SK-N-SH (cell line): ENCODE results near the gene UCP2. TPM values are rescaled to one million over a fixed set of nuclear protein-coding genes. Genes with fewer than 3 reads are reported as not detected.
"Not testable (repeated sequence)": the region's sequence is repeated elsewhere in the genome, so short reads cannot be mapped to it uniquely, and the experiment has no call there.

Experiments used
- CTCF ChIA-PET: fragments of 300-600, 350-600 bp; formaldehyde crosslinking; extraction: SDS; loops from one replicate; lab custom pipeline; 2021; lab: Yijun Ruan, JAX
- POLR2A ChIA-PET: fragments of 350-600 bp; sonication (Branson Sonifier 250); formaldehyde crosslinking; extraction: SDS; loops from one replicate; lab custom pipeline; 2020; ENCODE audit warnings: antibody characterized with exemption, inconsistent platforms; lab: Yijun Ruan, JAX
- DNase-seq: peaks from one replicate; pipeline ENCODE4 v3.0.0; 2012
- H2AFZ ChIP-seq: fragments of 200-600 bp; sonication (generic); 2 replicates; pipeline ENCODE4 v1.8.1; 2016; ENCODE audit warnings: antibody characterized with exemption, mild to moderate bottlenecking, low read depth
- H3F3A ChIP-seq: fragments of 200-600 bp; sonication (generic); replicated peaks from 2 replicates; pipeline ENCODE3; 2016; ENCODE audit warnings: antibody characterized with exemption, mild to moderate bottlenecking; ENCODE audit not compliant: insufficient read depth
- H3K27ac ChIP-seq, 2 experiments: fragments of 200-500 bp in 1 of 2; fragments of 200-600 bp in 1 of 2; sonication (Bioruptor generic) in 1 of 2; sonication (generic), shearing (Covaris generic) in 1 of 2; 2 replicates each; pipeline versions ENCODE4 v1.5.1 to v1.6.1; 2014 to 2016; ENCODE audit warnings: low read depth in 2 of 2, inconsistent platforms in 1 of 2, low read length in 1 of 2, mild to moderate bottlenecking in 1 of 2, mixed read lengths in 1 of 2
- H3K27me3 ChIP-seq: fragments of 200-600 bp; sonication (generic), shearing (Covaris generic); 2 replicates; pipeline ENCODE4 v1.6.1; 2016; ENCODE audit warnings: mixed run types; ENCODE audit not compliant: insufficient read depth
- H3K36me3 ChIP-seq, 2 experiments: fragments of 200-500 bp in 1 of 2; fragments of 200-600 bp in 1 of 2; sonication (Bioruptor generic) in 1 of 2; sonication (generic) in 1 of 2; replicated peaks in 1 of 2; 2 replicates each; pipeline versions ENCODE3 to v1.5.1; 2014 to 2016; ENCODE audit warnings: low read length in 1 of 2, mild to moderate bottlenecking in 1 of 2; ENCODE audit not compliant: insufficient read depth in 2 of 2, control insufficient read depth in 1 of 2
- H3K4me1 ChIP-seq, 2 experiments: fragments of 200-500 bp in 1 of 2; fragments of 200-600 bp in 1 of 2; sonication (Bioruptor generic) in 1 of 2; sonication (generic), shearing (Covaris generic) in 1 of 2; 2 replicates each; pipeline versions ENCODE4 v1.5.1 to v1.6.1; 2014 to 2016; ENCODE audit warnings: low read depth in 1 of 2, low read length in 1 of 2, mixed run types in 1 of 2; ENCODE audit not compliant: insufficient read depth in 2 of 2, control insufficient read depth in 1 of 2
- H3K4me2 ChIP-seq: fragments of 200-600 bp; sonication (generic), shearing (Covaris generic); 2 replicates; pipeline ENCODE4 v1.6.1; 2017; ENCODE audit warnings: mixed run types
- H3K4me3 ChIP-seq, 2 experiments: fragments of 200-500 bp in 1 of 2; fragments of 200-600 bp in 1 of 2; sonication (Bioruptor generic) in 1 of 2; sonication (generic), shearing (Covaris generic) in 1 of 2; 2 replicates each; pipeline versions ENCODE4 v1.5.1 to v1.8.1; 2014 to 2016; ENCODE audit warnings: low read depth in 2 of 2, inconsistent platforms in 1 of 2, low read length in 1 of 2, mild to moderate bottlenecking in 1 of 2, mixed read lengths in 1 of 2, moderate library complexity in 1 of 2
- H3K79me2 ChIP-seq: fragments of 200-600 bp; sonication (generic); 2 replicates; pipeline ENCODE4 v1.8.1; 2017; ENCODE audit warnings: mild to moderate bottlenecking; ENCODE audit not compliant: insufficient read depth
- H3K9ac ChIP-seq: fragments of 200-600 bp; sonication (generic); 2 replicates; pipeline ENCODE4 v1.6.1; 2017; ENCODE audit warnings: mixed run types
- H3K9me2 ChIP-seq: fragments of 200-600 bp; sonication (generic); 2 replicates; pipeline ENCODE4 v1.6.1; 2017; ENCODE audit warnings: mixed run types
- H3K9me3 ChIP-seq: fragments of 200-600 bp; sonication (generic); 2 replicates; pipeline ENCODE4 v1.6.1; 2017; ENCODE audit warnings: mixed run types, mild to moderate bottlenecking, moderate library complexity
- H4K20me1 ChIP-seq: fragments of 200-600 bp; sonication (generic); 2 replicates; pipeline ENCODE4 v1.6.1; 2017; ENCODE audit warnings: mild to moderate bottlenecking, mixed run types; ENCODE audit not compliant: insufficient read depth
- MEF2A ChIP-seq: IDR thresholded peaks from 2 replicates; pipeline ENCODE4 v1.4.0; 2012; ENCODE audit warnings: low read depth, borderline replicate concordance
- NRF1 ChIP-seq: IDR thresholded peaks from 2 replicates; pipeline ENCODE4 v1.6.1; 2012; ENCODE audit warnings: low read depth, mild to moderate bottlenecking, low read length
- RAD21 ChIP-seq: IDR thresholded peaks from 2 replicates; pipeline ENCODE4 v1.6.1; 2012; ENCODE audit warnings: mild to moderate bottlenecking, low read length
- RFX5 ChIP-seq: IDR thresholded peaks from 2 replicates; pipeline ENCODE4 v1.6.1; 2012; ENCODE audit warnings: mild to moderate bottlenecking, improper control_type of control experiment, low read length
- SMC3 ChIP-seq: IDR thresholded peaks from 2 replicates; pipeline ENCODE4 v1.6.1; 2012; ENCODE audit warnings: low read depth, low read length, improper control_type of control experiment
- TEAD4 ChIP-seq: IDR thresholded peaks from 2 replicates; pipeline ENCODE4 v1.4.0; 2012; ENCODE audit warnings: mild to moderate bottlenecking, borderline replicate concordance; ENCODE audit not compliant: insufficient read depth
- WGBS: methylation state at CpG from one replicate; pipeline ENCODE4 v1.1.6; 2017; ENCODE audit warnings: low lambda C conversion rate; 5-methylcytosine and 5-hydroxymethylcytosine counted together
- polyA plus RNA-seq, 3 experiments: library from polyadenylated mRNA; depleted of rRNA; stranded (reverse); fragments of >200 nt; gene quantifications; 2 replicates each; pipeline ENCODE4 v1.2.3, GENCODE V29; 2012
- TF ChIP-seq, protein P1 (sequence below): fragments of 150-350 bp; IDR thresholded peaks from 2 replicates; pipeline ENCODE4 v1.6.1; 2017; ENCODE audit warnings: antibody characterized with exemption, low read length, low read depth, borderline replicate concordance
- TF ChIP-seq, protein P2 (sequence below): IDR thresholded peaks from 2 replicates; pipeline ENCODE4 v1.4.0; 2012; ENCODE audit warnings: low read depth, borderline replicate concordance

The UCP2 gene
- polyA plus RNA-seq, 1 of the 3 experiments (the other 2 are of a cell fraction) = 36.0 TPM

GRCh38 chr11:73988227-73988626 lies 5.6 kb upstream of the UCP2 start:
- Histone ChIP-seq H3K9me2 (no peaks in the 10 kb centered on the region), H3F3A (no peaks in the 10 kb centered on the region), H4K20me1 (no peaks in the 10 kb centered on the region), H3K4me1 (peaks cover 7 to 8% of the 10 kb centered on the region in 2 experiments; a peak in 2 of 4 replicates), H2AFZ (no peak overlapping the region), H3K9me3 (no peaks in the 10 kb centered on the region), H3K4me2 (no peak overlapping the region), H3K27me3 (no peaks in the 10 kb centered on the region), H3K27ac (no peak overlapping the region), H3K9ac (no peak overlapping the region), H3K4me3 (no peak overlapping the region), H3K36me3 (no peaks in the 10 kb centered on the region), H3K79me2 (no peaks in the 10 kb centered on the region)
- CTCF ChIA-PET = interaction anchor here (0.8 kb wide), 1 partner anchor 9 kb away, joined by 4 read pairs; no protein-coding TSS in a partner anchor
- DNase-seq = no peak
- TF ChIP-seq, protein P1, sequence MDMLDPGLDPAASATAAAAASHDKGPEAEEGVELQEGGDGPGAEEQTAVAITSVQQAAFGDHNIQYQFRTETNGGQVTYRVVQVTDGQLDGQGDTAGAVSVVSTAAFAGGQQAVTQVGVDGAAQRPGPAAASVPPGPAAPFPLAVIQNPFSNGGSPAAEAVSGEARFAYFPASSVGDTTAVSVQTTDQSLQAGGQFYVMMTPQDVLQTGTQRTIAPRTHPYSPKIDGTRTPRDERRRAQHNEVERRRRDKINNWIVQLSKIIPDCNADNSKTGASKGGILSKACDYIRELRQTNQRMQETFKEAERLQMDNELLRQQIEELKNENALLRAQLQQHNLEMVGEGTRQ = no peak
- TF ChIP-seq SMC3 (no peak), RFX5 (no peak), MEF2A (no peak), TEAD4 (no peak), RAD21 (no peak), NRF1 (no peak)
- TF ChIP-seq, protein P2, sequence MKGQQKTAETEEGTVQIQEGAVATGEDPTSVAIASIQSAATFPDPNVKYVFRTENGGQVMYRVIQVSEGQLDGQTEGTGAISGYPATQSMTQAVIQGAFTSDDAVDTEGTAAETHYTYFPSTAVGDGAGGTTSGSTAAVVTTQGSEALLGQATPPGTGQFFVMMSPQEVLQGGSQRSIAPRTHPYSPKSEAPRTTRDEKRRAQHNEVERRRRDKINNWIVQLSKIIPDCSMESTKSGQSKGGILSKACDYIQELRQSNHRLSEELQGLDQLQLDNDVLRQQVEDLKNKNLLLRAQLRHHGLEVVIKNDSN = no peak
- POLR2A ChIA-PET = no interaction called here
- 81% methylated on average over 7 of the region's 7 CpGs for WGBS

GRCh38 chr11:73985661-73986060 lies 3.0 kb upstream of the UCP2 start:
- POLR2A ChIA-PET = not testable (repeated sequence)

More at GRCh38 chr11:73985661-73986060, 3.0 kb upstream of the UCP2 start:
- H3K4me3 ChIP-seq, DNase-seq, H3K9ac ChIP-seq, H3K9me2 ChIP-seq, H4K20me1 ChIP-seq, CTCF ChIA-PET, H3K9me3 ChIP-seq, H3K27ac ChIP-seq, H3K79me2 ChIP-seq, H2AFZ ChIP-seq, H3F3A ChIP-seq, H3K27me3 ChIP-seq, H3K4me2 ChIP-seq, H3K36me3 ChIP-seq: not testable (repeated sequence)
- H3K4me1 ChIP-seq = peaks cover 7 to 18% of the 10 kb centered on the region in 2 experiments; a peak in 2 of 4 replicates
- WGBS = 82% methylated on average over 4 of the region's 4 CpGs
